Measurements from ENCODE around the gene WDR76. TPM values are rescaled to one million over a fixed set of nuclear protein-coding genes. Genes with fewer than 3 reads are reported as not detected.

The WDR76 gene
- 1 to 10 TPM; 2.7 to 4.9 TPM for total RNA-seq

DNA sequence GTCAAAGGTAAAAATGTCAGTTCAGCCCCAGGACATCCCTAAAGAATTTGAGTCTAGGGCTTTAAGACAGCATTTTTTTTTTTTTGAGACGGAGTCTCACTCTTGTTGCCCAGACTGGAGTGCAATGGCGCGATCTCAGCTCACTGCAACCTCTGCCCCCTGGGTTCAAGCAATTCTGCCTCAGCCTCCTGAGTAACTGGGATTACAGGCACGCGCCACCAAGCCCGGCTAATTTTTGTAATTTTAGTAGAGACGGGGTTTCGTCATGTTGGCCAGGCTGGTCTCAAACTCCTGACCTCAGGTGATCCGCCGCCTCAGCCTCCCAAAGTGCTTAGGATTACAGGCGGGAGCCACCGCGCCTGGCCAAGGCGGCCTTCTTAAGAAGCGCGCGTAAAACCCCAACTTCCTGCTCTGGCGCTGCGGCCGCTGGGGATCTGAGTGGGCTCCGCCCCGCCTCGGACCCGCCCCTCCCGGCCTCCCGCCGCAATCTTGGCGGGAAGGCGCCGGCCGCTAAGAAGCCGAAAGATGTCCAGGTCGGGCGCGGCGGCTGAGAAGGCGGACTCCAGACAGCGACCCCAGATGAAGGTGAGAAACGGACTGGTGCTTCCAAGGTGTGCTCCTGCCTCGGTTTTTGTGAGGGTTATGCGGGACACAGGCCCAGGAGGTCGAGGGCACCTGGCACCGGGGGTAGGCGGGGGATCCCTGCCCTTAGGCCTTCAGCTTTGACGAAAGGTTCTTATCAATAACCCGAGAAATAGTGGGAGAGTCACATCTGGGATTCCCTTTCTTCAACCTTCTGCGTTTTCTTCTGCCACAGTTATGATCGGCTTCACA is at the start of gene WDR76:
Gene WDR76, plus strand, starts transcription at position 495 of the 834 bp plus-strand sequence. Its CDS starts 31 bp downstream, at position 526.
- Histone ChIP-seq H3K9me3 (no peaks in the 10 kb centered on the region), H3K4me1 (replicated peaks) (peaks cover 7% of the 10 kb centered on the region), H3K4me3 (peak within 1 kb of the TSS; percentile 31 to 43), H3K36me3 (no peaks in the 10 kb centered on the region), H3K27ac (peak within 1 kb of the TSS; percentile 74 to 77), H3K27me3 (replicated peaks; ENCODE audit: insufficient read depth) (no peaks in the 10 kb centered on the region)
- intact Hi-C loops (cut with DNase I) = no loop called here
- peak; percentile 81 for DNase-seq (ENCODE audit: low spot score)
- TF ChIP-seq POLR2AphosphoS5 (IDR thresholded peaks at IDR 0.05) (peak; percentile 80), POLR2A (IDR thresholded peaks at IDR 0.05) (no peak)
- WGBS = 4% methylated on average over 48 of the region's 48 CpGs

DNA sequence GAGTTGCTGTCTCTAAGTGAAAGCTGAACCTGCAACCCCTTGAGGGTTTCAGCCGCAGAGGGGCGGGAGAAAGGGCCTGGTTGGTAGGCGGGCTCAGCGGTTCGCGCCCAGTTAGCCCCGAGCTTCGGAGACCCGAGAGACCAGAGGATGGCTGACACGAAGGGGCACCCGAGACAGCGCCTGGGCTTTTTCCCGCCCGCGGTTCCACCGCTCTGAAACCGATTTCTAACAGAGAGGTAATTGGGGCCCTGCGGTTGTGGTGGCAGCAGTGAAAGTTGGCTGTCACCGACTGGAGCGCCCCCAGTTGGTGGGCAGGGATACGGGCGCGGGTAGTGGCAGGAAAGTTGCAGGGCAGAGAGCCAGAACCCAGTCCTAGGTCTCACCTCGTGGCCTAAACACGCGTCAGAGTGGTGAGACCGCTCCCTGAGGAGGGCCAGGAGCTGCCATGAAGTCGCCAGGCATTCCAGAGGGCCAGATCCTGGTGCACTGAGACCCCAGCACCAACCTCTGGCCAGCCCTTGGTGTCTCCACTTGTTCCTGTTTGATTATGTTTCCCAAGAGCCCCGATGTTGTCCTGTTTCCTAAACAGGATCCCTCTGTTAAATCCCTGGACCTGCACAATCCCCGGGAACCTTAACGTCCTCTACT is 49.4 kb upstream of the WDR76 start:
- Histone ChIP-seq H3K27ac (peak overlapping the region; percentile 93 to 97), H3K9me3 (no peaks in the 10 kb centered on the region), H3K4me1 (replicated peaks) (no peaks in the 10 kb centered on the region), H3K36me3 (no peaks in the 10 kb centered on the region), H3K27me3 (replicated peaks; ENCODE audit: insufficient read depth) (no peaks in the 10 kb centered on the region), H3K4me3 (peak overlapping the region; percentile 54 to 56)
- 2% methylated on average over 31 of the region's 31 CpGs for WGBS
- TF ChIP-seq, protein P1, sequence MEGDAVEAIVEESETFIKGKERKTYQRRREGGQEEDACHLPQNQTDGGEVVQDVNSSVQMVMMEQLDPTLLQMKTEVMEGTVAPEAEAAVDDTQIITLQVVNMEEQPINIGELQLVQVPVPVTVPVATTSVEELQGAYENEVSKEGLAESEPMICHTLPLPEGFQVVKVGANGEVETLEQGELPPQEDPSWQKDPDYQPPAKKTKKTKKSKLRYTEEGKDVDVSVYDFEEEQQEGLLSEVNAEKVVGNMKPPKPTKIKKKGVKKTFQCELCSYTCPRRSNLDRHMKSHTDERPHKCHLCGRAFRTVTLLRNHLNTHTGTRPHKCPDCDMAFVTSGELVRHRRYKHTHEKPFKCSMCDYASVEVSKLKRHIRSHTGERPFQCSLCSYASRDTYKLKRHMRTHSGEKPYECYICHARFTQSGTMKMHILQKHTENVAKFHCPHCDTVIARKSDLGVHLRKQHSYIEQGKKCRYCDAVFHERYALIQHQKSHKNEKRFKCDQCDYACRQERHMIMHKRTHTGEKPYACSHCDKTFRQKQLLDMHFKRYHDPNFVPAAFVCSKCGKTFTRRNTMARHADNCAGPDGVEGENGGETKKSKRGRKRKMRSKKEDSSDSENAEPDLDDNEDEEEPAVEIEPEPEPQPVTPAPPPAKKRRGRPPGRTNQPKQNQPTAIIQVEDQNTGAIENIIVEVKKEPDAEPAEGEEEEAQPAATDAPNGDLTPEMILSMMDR (IDR thresholded peaks at IDR 0.05) = peak; percentile 32 to 88 (median 64)
- peak; percentile 37 for TF ChIP-seq POLR2A (IDR thresholded peaks at IDR 0.05)
- no peak for TF ChIP-seq POLR2AphosphoS5 (IDR thresholded peaks at IDR 0.05)
- intact Hi-C loops (cut with DNase I) = no loop called here
- DNase-seq (ENCODE audit: low spot score) = peak; percentile 71

DNA sequence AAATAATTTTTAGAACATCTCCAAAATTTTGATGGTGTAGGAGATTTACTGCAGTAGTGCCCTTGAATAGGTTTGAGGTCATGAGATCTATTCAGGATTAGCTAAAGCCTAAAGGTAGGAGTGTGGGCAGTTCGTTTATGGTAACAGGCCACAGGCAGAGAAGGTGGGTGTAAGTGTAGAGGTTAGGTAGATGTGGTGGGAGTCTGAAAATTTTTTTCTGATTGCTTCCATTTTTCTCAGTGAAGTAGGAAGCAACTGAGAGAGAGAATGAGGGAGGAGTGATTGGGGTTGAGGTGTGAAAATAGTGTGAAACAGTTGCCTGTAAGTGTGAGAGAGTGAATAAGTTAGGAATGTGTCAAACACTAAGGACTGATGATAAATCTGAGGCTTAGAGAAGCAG is 47.8 kb upstream of the WDR76 start:
- Histone ChIP-seq H3K4me3 (no peak overlapping the region), H3K27me3 (replicated peaks; ENCODE audit: insufficient read depth) (no peaks in the 10 kb centered on the region), H3K9me3 (no peaks in the 10 kb centered on the region), H3K4me1 (replicated peaks) (no peaks in the 10 kb centered on the region), H3K36me3 (no peaks in the 10 kb centered on the region), H3K27ac (no peak overlapping the region)
- no peak for DNase-seq (ENCODE audit: low spot score)
- TF ChIP-seq, protein P1 (IDR thresholded peaks at IDR 0.05) = no peak
- no peak for TF ChIP-seq POLR2A (IDR thresholded peaks at IDR 0.05)
- no peak for TF ChIP-seq POLR2AphosphoS5 (IDR thresholded peaks at IDR 0.05)
- intact Hi-C loops (cut with DNase I) = no loop called here
- WGBS = 92% methylated on average over 1 of the region's 1 CpG

DNA sequence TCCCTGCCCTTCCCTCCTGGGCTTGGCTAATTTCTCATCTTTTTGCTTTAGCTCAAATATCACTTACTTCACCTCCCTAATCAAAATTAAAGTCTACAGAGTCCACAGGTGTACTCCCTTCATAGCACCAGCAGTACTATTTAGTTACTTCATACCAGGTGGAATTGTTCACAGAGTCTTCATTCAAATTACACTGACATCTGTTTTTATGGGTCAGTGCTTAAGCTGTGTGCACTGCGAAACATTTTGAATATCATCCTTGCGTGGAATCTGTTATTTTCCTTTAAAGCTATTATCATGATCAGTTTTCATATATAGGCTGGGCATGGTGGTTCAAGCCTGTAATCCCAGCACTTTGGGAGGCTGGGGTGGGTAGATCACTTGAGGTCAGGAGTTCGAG is 37.4 kb upstream of the WDR76 start:
- H3K27me3 ChIP-seq (replicated peaks; ENCODE audit: insufficient read depth) = no peaks in the 10 kb centered on the region
- no peak overlapping the region for H3K27ac ChIP-seq
- peaks cover 11% of the 10 kb centered on the region for H3K4me1 ChIP-seq (replicated peaks)
- WGBS = 97% methylated on average over 3 of the region's 3 CpGs
- DNase-seq (ENCODE audit: low spot score) = no peak
- no peaks in the 10 kb centered on the region for H3K9me3 ChIP-seq
- peaks cover 2 to 5% of the 10 kb centered on the region in 2 donors for H3K36me3 ChIP-seq
- TF ChIP-seq POLR2A (IDR thresholded peaks at IDR 0.05) (no peak), POLR2AphosphoS5 (IDR thresholded peaks at IDR 0.05) (no peak)
- TF ChIP-seq, protein P1 (IDR thresholded peaks at IDR 0.05) = no peak
- H3K4me3 ChIP-seq = no peak overlapping the region
- intact Hi-C loops (cut with DNase I) = no loop called here

DNA sequence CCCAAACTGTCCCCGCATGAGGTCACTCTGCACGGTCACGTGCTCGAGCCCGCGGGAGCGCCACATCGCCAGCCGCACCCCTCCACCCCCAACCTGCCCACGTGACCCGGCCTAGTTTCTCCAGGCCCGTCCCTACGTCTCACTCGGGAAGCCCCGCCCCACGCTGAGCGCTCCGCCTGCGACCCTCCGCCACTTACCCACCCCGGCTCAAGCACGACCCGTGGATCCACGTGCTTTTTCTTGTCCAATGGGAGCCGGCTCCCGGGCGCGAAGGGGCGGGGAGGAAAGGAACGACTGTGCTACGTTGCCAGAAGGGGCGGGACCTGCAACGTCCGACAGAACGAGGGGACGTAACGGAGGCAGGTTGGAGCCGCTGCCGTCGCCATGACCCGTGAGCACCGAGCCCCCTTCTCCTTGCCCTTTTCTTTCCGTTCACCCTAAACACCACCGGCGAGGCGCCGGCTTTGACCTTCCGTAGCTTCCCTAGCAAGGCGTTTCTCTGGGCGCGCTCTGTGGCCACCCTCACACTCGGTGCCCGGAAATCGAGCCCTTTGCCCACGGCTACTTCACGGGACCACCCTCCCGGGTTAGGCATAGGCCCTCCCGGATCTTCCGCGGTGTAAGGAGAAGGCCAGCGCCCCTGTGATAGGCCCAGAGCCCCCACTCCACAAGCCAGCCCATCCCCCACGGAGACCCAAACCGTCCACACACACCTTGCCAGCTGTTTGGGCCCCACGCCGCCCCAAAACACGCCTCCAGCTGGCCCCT is 34.6 kb upstream of the WDR76 start, which contains the start of gene SERF2:
Gene SERF2, plus strand, starts transcription at position 328 of the 768 bp plus-strand sequence. Its CDS starts 57 bp downstream, at position 385.
- no peaks in the 10 kb centered on the region for H3K27me3 ChIP-seq (replicated peaks; ENCODE audit: insufficient read depth)
- peaks cover 21% of the 10 kb centered on the region for H3K4me1 ChIP-seq (replicated peaks)
- TF ChIP-seq, protein P1 (IDR thresholded peaks at IDR 0.05) = no peak
- TF ChIP-seq POLR2AphosphoS5 (IDR thresholded peaks at IDR 0.05) = peak; percentile 99
- peak; percentile 99 for TF ChIP-seq POLR2A (IDR thresholded peaks at IDR 0.05)
- under 1% methylated on average over 66 of the region's 66 CpGs for WGBS
- H3K9me3 ChIP-seq = no peaks in the 10 kb centered on the region
- H3K36me3 ChIP-seq = peaks cover 4 to 5% of the 10 kb centered on the region in 2 donors
- peak within 1 kb of the TSS; percentile 99 for H3K27ac ChIP-seq
- peak within 1 kb of the TSS; percentile 89 to 98 for H3K4me3 ChIP-seq
- DNase-seq (ENCODE audit: low spot score) = peak; percentile 100
- intact Hi-C loops (cut with DNase I) = no loop called here

All from prostate gland (tissue), 2 donors.